Activated naive CD4-positive, alpha-beta T cell (primary cell): Measurements from ENCODE around the gene CA4.

Experiments
- DNase-seq, 4 experiments: peaks; one replicate each; lab custom pipeline; 2025; lab: John Stamatoyannopoulos, UW

Gene CA4

GRCh38 chr17:60130466-60130865, 19.3 kb upstream of the CA4 start:
- DNase-seq: no peak

GRCh38 chr17:60134396-60135150, 15.2 kb upstream of the CA4 start:
- no peak for DNase-seq

- peak; percentile 34 to 65 (median 46) for DNase-seq
Measured at GRCh38 chr17:60135151-60135950, 14.4 kb upstream of the CA4 start.

- no peak for DNase-seq
Measured at GRCh38 chr17:60135951-60136666, 13.7 kb upstream of the CA4 start.

- no peak for DNase-seq
Measured at GRCh38 chr17:60137731-60138130, 12.0 kb upstream of the CA4 start.

- no peak for DNase-seq
Measured at GRCh38 chr17:60138769-60139437, 10.9 kb upstream of the CA4 start.

GRCh38 chr17:60139438-60140285, 10.1 kb upstream of the CA4 start:
- DNase-seq: peak in 3 of 4 experiments; percentile 21 to 63 (median 48)

- DNase-seq: no peak
Measured at GRCh38 chr17:60141111-60142018, 8.4 kb upstream of the CA4 start.

- peak in 3 of 4 experiments; percentile 31 to 63 (median 43) for DNase-seq
Measured at GRCh38 chr17:60142872-60143499, 6.8 kb upstream of the CA4 start.

- DNase-seq: no peak
Measured at GRCh38 chr17:60145006-60145935, 4.5 kb upstream of the CA4 start.

- DNase-seq: no peak
Measured at GRCh38 chr17:60146206-60146605, 3.6 kb upstream of the CA4 start.

- no peak for DNase-seq
Measured at GRCh38 chr17:60147553-60148223, 2.1 kb upstream of the CA4 start.

- DNase-seq: no peak
Measured at GRCh38 chr17:60148373-60148772, 1.4 kb upstream of the CA4 start.

GRCh38 chr17:60151355-60151754, 1.6 kb downstream of the CA4 start:
- no peak for DNase-seq

- no peak for DNase-seq
Measured at GRCh38 chr17:60153606-60154390, 4.0 kb downstream of the CA4 start.

GRCh38 chr17:60154616-60155426, 5.0 kb downstream of the CA4 start:
- no peak for DNase-seq
